ENCODE results near the gene KRTAP5-8. TPM values are rescaled to one million over a fixed set of nuclear protein-coding genes. Genes with fewer than 3 reads are reported as not detected.
"Not testable (repeated sequence)": the region's sequence is repeated elsewhere in the genome, so short reads cannot be mapped to it uniquely, and the experiment has no call there.

The KRTAP5-8 gene
- total RNA-seq, 4 donors from 2014 or later, result 0.57 to 0.66 TPM; not detected in 2

DNA sequence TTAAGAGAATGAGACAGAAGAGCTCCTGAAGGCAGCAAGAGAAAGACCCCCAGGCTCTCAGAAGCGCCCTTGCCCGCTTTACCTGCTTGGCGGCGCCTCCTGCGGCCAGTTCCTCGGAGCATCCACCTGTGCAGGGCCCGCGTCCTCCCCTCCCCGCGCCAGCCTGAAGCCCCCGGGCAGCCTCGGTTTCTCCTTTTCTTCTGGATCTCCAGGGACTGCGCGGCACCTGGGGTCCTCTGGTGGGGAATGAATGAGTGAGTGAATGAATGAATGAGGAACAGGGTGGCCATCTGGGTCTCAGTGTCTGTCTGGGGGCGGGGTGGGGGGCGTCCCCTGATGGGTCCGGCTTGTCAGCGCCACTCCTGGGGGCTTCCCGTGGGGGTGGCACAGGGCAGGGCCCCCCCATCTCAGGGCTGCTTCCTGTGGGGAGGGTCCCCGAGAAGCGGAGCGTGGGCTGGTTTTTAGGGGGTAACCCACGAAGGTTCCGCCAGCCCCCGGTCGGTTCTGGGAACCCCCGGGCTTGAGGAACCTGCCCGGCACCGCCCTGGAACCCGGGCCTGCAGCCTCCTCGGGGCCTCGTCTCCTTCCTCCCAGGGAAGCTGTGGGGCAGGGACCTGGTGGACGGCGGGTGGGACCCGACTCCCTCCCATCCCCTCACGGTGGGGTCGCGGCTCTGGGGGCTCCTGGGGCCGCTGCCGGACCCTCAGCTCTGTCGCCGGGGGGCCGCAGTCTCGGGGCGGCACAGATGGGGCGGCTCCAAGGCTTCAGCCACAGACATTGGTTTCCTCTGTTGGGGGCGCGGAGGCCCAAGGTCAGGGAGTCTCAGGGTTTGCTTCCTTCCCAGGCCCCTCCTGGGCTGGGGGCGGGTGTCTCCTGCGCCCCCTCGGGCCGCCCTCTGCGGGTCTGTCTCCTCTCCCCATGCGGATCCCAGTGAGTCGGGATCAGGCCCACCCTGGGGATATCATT, 19.0 kb upstream of the KRTAP5-8 start:
- TF ChIP-seq CTCF (IDR thresholded peaks at IDR 0.05; ENCODE audit: low read depth), result no peak

DNA sequence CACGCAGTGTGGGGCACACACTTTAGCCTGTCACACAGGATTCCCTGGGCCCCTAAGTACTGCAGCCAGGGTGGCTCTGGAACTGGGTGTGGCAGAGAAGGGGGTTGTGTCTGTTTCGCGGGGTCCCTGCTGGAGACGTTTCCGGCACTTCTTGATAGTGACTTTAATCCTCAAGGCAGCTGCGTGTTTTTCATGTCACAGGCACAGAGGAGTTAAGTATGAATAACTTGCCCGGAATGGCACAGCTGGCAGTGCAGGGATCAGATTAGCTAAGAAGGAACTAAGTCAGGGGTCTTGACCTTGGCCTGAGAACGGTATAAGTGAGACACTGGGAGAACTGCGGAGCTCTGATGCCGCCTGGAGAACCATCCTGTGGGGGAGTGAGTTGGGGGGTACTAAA, 18.3 kb upstream of the KRTAP5-8 start:
- TF ChIP-seq CTCF (IDR thresholded peaks at IDR 0.05; ENCODE audit: low read depth), result no peak

GRCh38 chr11:71525188-71525937, 12.5 kb upstream of the KRTAP5-8 start:
- no peak for TF ChIP-seq CTCF (IDR thresholded peaks at IDR 0.05; ENCODE audit: low read depth)

- no peak for TF ChIP-seq CTCF (IDR thresholded peaks at IDR 0.05; ENCODE audit: low read depth)
These were observed 11.8 kb upstream of the KRTAP5-8 start for GRCh38 chr11:71525938-71526495.

- not testable (repeated sequence) for TF ChIP-seq CTCF (IDR thresholded peaks at IDR 0.05; ENCODE audit: low read depth)
These were observed 10.8 kb upstream of the KRTAP5-8 start, which contains the start of gene KRTAP5-7 for GRCh38 chr11:71526796-71527575. Gene KRTAP5-7, plus strand, starts transcription at chr11:71527267. Its CDS starts 34 bp downstream, at chr11:71527301.

GRCh38 chr11:71527576-71528210, 10.1 kb upstream of the KRTAP5-8 start:
- TF ChIP-seq CTCF (IDR thresholded peaks at IDR 0.05; ENCODE audit: low read depth), result no peak

All from subcutaneous adipose tissue (tissue), 4 donors.